H9 (cell line): Measurements from ENCODE around the gene CHCT1. TPM values are rescaled to one million over a fixed set of nuclear protein-coding genes. Genes with fewer than 3 reads are reported as not detected.

ENCODE experiments used
- DNase-seq: peaks from one replicate; pipeline ENCODE4 v3.0.0-alpha.2; 2017
- H2AFZ ChIP-seq: one replicate; pipeline ENCODE4 v1.6.1; 2013; ENCODE audit warnings: mild to moderate bottlenecking, low read length, control low read depth, moderate library complexity
- H2AK5ac ChIP-seq: 2 replicates; pipeline ENCODE4 v1.6.1; 2013; ENCODE audit warnings: low read length, control low read depth, mixed read lengths; ENCODE audit not compliant: insufficient read length
- H2BK120ac ChIP-seq: one replicate; pipeline ENCODE4 v1.6.1; 2013; ENCODE audit warnings: low read depth, mild to moderate bottlenecking, low read length, control low read depth, inconsistent platforms; ENCODE audit not compliant: poor library complexity, severe bottlenecking
- H2BK12ac ChIP-seq: 2 replicates; pipeline ENCODE4 v1.6.1; 2013; ENCODE audit warnings: low read length, control low read depth, mixed read lengths, low read depth; ENCODE audit not compliant: insufficient read length
- H2BK15ac ChIP-seq: 2 replicates; pipeline ENCODE4 v1.6.1; 2013; ENCODE audit warnings: low read depth, low read length, control low read depth
- H2BK20ac ChIP-seq: one replicate; pipeline ENCODE4 v1.6.1; 2013; ENCODE audit warnings: low read depth, mild to moderate bottlenecking, low read length, control low read depth, inconsistent platforms; ENCODE audit not compliant: poor library complexity, severe bottlenecking
- H2BK5ac ChIP-seq: 2 replicates; pipeline ENCODE4 v1.6.1; 2013; ENCODE audit warnings: low read length, control low read depth, mixed read lengths; ENCODE audit not compliant: insufficient read length
- H3K14ac ChIP-seq: 2 replicates; pipeline ENCODE4 v1.6.1; 2013; ENCODE audit warnings: low read length, control low read depth; ENCODE audit not compliant: insufficient read depth
- H3K18ac ChIP-seq: 2 replicates; pipeline ENCODE4 v1.6.1; 2013; ENCODE audit warnings: low read depth, mild to moderate bottlenecking, mixed read lengths, low read length, control low read depth; ENCODE audit not compliant: insufficient read length
- H3K23ac ChIP-seq: 2 replicates; pipeline ENCODE4 v1.6.1; 2013; ENCODE audit warnings: low read length, control low read depth, mixed read lengths, low read depth; ENCODE audit not compliant: insufficient read length
- H3K23me2 ChIP-seq: 2 replicates; pipeline ENCODE4 v1.6.1; 2013; ENCODE audit warnings: low read depth, mild to moderate bottlenecking, mixed read lengths, low read length, control low read depth; ENCODE audit not compliant: insufficient read length, poor library complexity, severe bottlenecking
- H3K27ac ChIP-seq: 2 replicates; pipeline ENCODE4 v1.5.1; 2013; ENCODE audit warnings: low read length, control low read depth, mixed read lengths, low read depth; ENCODE audit not compliant: insufficient read length
- H3K27me3 ChIP-seq: 2 replicates; pipeline ENCODE4 v1.6.1; 2013; ENCODE audit warnings: low read length, control low read depth, inconsistent platforms; ENCODE audit not compliant: insufficient read depth
- H3K4ac ChIP-seq: 2 replicates; pipeline ENCODE4 v1.6.1; 2013; ENCODE audit warnings: low read depth, mild to moderate bottlenecking, control low read depth, inconsistent platforms, low read length, moderate library complexity
- H3K4me1 ChIP-seq: 2 replicates; pipeline ENCODE4 v1.6.1; 2013; ENCODE audit warnings: low read length, control low read depth, inconsistent platforms; ENCODE audit not compliant: insufficient read depth
- H3K4me2 ChIP-seq: 2 replicates; pipeline ENCODE4 v1.6.1; 2013; ENCODE audit warnings: low read length, control low read depth, mixed read lengths; ENCODE audit not compliant: insufficient read length, insufficient read depth
- H3K56ac ChIP-seq: 2 replicates; pipeline ENCODE4 v1.6.1; 2013; ENCODE audit warnings: low read depth, mild to moderate bottlenecking, mixed read lengths, low read length, control low read depth; ENCODE audit not compliant: insufficient read length
- H3K79me1 ChIP-seq: 2 replicates; pipeline ENCODE4 v1.6.1; 2013; ENCODE audit warnings: low read depth, mild to moderate bottlenecking, moderate library complexity, low read length, control low read depth, inconsistent platforms; ENCODE audit not compliant: insufficient read depth, poor library complexity, severe bottlenecking
- H3K79me2 ChIP-seq: 2 replicates; pipeline ENCODE4 v1.6.1; 2013; ENCODE audit warnings: low read length, control low read depth, inconsistent platforms; ENCODE audit not compliant: insufficient read depth
- H3K9ac ChIP-seq: 2 replicates; pipeline ENCODE4 v1.6.1; 2013; ENCODE audit warnings: low read length, control low read depth, mixed read lengths; ENCODE audit not compliant: insufficient read length; ENCODE audit errors: extremely low read depth
- H3K9me3 ChIP-seq: one replicate; pipeline ENCODE4 v1.6.1; 2013; ENCODE audit warnings: low read depth, low read length, inconsistent platforms; ENCODE audit not compliant: control insufficient read depth
- H3T11ph ChIP-seq: one replicate; pipeline ENCODE4 v1.6.1; 2013; ENCODE audit warnings: mild to moderate bottlenecking, low read length, control low read depth, inconsistent platforms
- H4K20me1 ChIP-seq: one replicate; pipeline ENCODE4 v1.6.1; 2013; ENCODE audit not compliant: control insufficient read depth, insufficient read length, insufficient read depth
- H4K5ac ChIP-seq: 2 replicates; pipeline ENCODE4 v1.6.1; 2013; ENCODE audit warnings: low read depth, mild to moderate bottlenecking, mixed read lengths, low read length, control low read depth; ENCODE audit not compliant: insufficient read length
- H4K8ac ChIP-seq: replicated peaks from 2 replicates; pipeline ENCODE4 v1.6.1; 2013; ENCODE audit warnings: low read length, control low read depth, mixed read lengths, low read depth; ENCODE audit not compliant: insufficient read length
- H4K91ac ChIP-seq: 2 replicates; pipeline ENCODE4 v1.6.1; 2013; ENCODE audit warnings: low read depth, mild to moderate bottlenecking, moderate library complexity, mixed read lengths, low read length, control low read depth; ENCODE audit not compliant: insufficient read length
- H3K27ac Mint-ChIP-seq, 3 experiments: 2 replicates in 2 of 3; 3 replicates in 1 of 3; pipeline ENCODE4 v1.8.0; 2020 to 2021; ENCODE audit warnings: mixed read lengths in 3 of 3, mild to moderate bottlenecking in 1 of 3, moderate library complexity in 1 of 3
- H3K27me3 Mint-ChIP-seq: 2 replicates; pipeline ENCODE4 v1.8.0; 2021; ENCODE audit warnings: low read depth, mild to moderate bottlenecking, moderate library complexity, mixed read lengths
- H3K36me3 Mint-ChIP-seq, 3 experiments: 2 replicates in 2 of 3; 3 replicates in 1 of 3; pipeline ENCODE4 v1.8.0; 2020 to 2021; ENCODE audit warnings: low read depth in 3 of 3, mixed read lengths in 3 of 3; ENCODE audit not compliant: insufficient read depth in 1 of 3
- H3K4me1 Mint-ChIP-seq, 2 experiments: 2 replicates each; pipeline ENCODE4 v1.8.0; 2020; ENCODE audit warnings: mixed read lengths in 2 of 2
- H3K4me3 Mint-ChIP-seq, 2 experiments: 2 replicates in 1 of 2; 3 replicates in 1 of 2; pipeline ENCODE4 v1.8.0; 2020 to 2021; ENCODE audit warnings: mild to moderate bottlenecking in 2 of 2, mixed read lengths in 2 of 2, moderate library complexity in 1 of 2
- H3K9me3 Mint-ChIP-seq, 2 experiments: 2 replicates in 1 of 2; 3 replicates in 1 of 2; pipeline ENCODE4 v1.8.0; 2020; ENCODE audit warnings: mild to moderate bottlenecking in 2 of 2, mixed read lengths in 2 of 2, moderate library complexity in 1 of 2
- WGBS: extraction: QIAGEN DNeasy Blood & Tissue Kit; methylation state at CpG from one replicate; pipeline ENCODE4 v1.1.7; 2013; ENCODE audit warnings: missing lambda C conversion rate, low lambda C conversion rate, mixed read lengths; ENCODE audit not compliant: insufficient read length; ENCODE audit errors: extremely low coverage; 5-methylcytosine and 5-hydroxymethylcytosine counted together
- total RNA-seq: library from RNA; stranded (reverse); gene quantifications from 2 replicates; pipeline ENCODE4 v1.2.1, GENCODE V29; 2021
- TF ChIP-seq, protein P1 (sequence below): fragments of 200-600 bp; sonication (generic); conservative IDR thresholded peaks from 3 replicates; pipeline ENCODE4 v1.8.0; 2021; ENCODE audit warnings: antibody characterized with exemption, mild to moderate bottlenecking

The CHCT1 gene
- total RNA-seq, 1 experiment from 2014 or later, result not detected

DNA sequence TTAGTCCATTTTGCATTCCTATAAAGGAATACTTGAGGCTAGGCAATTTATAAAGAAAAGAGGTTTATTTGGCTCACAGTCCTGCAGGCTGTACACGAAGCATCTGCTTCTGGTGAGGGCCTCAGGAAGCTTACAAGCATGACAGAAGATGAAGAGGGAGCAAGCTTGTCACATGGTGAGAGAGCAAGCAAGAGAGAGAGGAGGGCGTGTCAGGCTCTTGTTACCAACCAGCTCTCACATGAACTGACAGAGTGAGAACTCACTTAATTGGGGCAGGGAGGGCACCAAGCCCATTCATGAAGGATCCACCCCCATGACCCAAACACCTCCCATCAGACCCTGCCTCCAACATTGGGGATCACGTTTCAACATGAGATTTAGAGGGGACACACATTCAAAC, 1.6 kb downstream of the CHCT1 start:
- Histone ChIP-seq H2BK12ac (no peak overlapping the region), H2BK120ac (no peak overlapping the region), H2AK5ac (no peak overlapping the region), H2BK5ac (no peak overlapping the region), H3K56ac (no peak overlapping the region), H3K14ac (no peak overlapping the region), H3K4ac (no peak overlapping the region), H3K23me2 (no peaks in the 10 kb centered on the region), H3K27me3 (no peaks in the 10 kb centered on the region), H3K4me2 (no peak overlapping the region), H3K18ac (no peak overlapping the region), H3K27ac (no peak overlapping the region), H4K20me1 (no peaks in the 10 kb centered on the region), H4K8ac (no peak overlapping the region), H4K5ac (no peak overlapping the region), H3K79me2 (no peaks in the 10 kb centered on the region), H3K9ac (no peak overlapping the region), H3K23ac (no peak overlapping the region), H2BK20ac (no peak overlapping the region), H2AFZ (no peak overlapping the region), H4K91ac (no peak overlapping the region), H3K9me3 (no peaks in the 10 kb centered on the region), H3K4me1 (no peaks in the 10 kb centered on the region; the same call in 1 of the 2 replicates), H3K79me1 (no peaks in the 10 kb centered on the region), H3T11ph (no peak overlapping the region), H2BK15ac (no peak overlapping the region)
- Mint-ChIP-seq H3K27ac (no peak overlapping the region), H3K36me3 (no peaks in the 10 kb centered on the region), H3K4me3 (no peak overlapping the region), H3K27me3 (peaks cover 10% of the 10 kb centered on the region), H3K9me3 (peaks cover 3 to 4% of the 10 kb centered on the region in 2 experiments; a peak in 4 of 5 replicates), H3K4me1 (peaks cover 14 to 15% of the 10 kb centered on the region in 2 experiments)
- TF ChIP-seq, protein P1, sequence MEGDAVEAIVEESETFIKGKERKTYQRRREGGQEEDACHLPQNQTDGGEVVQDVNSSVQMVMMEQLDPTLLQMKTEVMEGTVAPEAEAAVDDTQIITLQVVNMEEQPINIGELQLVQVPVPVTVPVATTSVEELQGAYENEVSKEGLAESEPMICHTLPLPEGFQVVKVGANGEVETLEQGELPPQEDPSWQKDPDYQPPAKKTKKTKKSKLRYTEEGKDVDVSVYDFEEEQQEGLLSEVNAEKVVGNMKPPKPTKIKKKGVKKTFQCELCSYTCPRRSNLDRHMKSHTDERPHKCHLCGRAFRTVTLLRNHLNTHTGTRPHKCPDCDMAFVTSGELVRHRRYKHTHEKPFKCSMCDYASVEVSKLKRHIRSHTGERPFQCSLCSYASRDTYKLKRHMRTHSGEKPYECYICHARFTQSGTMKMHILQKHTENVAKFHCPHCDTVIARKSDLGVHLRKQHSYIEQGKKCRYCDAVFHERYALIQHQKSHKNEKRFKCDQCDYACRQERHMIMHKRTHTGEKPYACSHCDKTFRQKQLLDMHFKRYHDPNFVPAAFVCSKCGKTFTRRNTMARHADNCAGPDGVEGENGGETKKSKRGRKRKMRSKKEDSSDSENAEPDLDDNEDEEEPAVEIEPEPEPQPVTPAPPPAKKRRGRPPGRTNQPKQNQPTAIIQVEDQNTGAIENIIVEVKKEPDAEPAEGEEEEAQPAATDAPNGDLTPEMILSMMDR, result no peak
- DNase-seq, result no peak
- WGBS, result no CpG with 5 or more reads among the region's 3 CpGs
